ENCODE data around the gene GLO1.

GRCh38 chr6:38632490-38632889 is 70.5 kb downstream of the GLO1 start:
- TF ChIP-seq CTCF (IDR thresholded peaks at IDR 0.05; ENCODE audit: low read length) (no peak), EZH2phosphoT487 (IDR thresholded peaks at IDR 0.05; ENCODE audit: low read length) (no peak), EZH2 (optimal IDR thresholded peaks at IDR 0.05; ENCODE audit: low read depth, low read length) (no peak)
